GM21423 (cell line): ENCODE data around the gene LRP1-AS.

Experiments
- ATAC-seq: cut with Tn5 transposase; IDR thresholded peaks from one replicate; pipeline ENCODE4 v1.9.1; 2021; ENCODE audit warnings: mild to moderate bottlenecking, moderate library complexity; ENCODE audit not compliant: unreplicated experiment

The LRP1-AS gene

DNA sequence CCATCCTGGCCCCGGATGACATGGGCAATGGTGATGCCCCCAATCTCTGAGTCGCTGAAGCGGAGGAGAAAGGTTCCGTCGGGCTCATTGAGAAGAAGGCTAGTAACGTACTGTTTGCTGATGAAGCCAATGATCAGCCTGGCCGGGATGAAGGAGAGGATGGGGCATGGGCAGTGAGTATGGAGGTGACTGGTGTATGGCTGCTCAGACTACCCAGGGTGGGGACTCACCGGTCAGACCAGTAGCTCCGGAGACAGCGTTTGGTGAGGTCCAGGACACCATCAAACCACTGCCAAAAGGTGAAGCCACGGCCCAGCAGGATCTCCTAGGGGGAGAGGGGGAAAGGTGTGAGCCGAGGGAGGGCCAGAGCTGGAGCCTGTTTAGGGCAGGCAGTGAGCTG lies 47.7 kb downstream of the LRP1-AS start:
- ATAC-seq, result no peak

GRCh38 chr12:57099047-57099714 lies 48.2 kb downstream of the LRP1-AS start:
- no peak for ATAC-seq

DNA sequence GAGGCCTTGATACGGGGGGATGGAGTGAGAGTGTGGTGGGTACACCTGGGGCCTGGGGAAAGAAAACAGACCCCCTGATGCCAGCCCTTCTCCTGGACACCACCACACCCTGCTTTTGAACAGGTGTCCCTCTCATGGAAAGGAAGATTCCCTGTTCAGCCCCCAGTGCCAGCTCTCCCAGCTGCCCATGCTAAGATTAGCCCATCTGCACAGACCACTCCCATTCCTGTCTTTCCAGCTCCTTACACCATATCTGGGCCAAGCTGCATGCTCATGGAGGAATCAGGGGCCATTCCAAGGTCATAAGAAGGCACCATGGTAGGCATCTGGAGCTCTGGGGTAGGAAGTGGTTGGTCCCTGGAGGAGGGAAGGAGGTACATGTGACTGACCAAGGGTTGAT lies 48.9 kb downstream of the LRP1-AS start:
- ATAC-seq, result no peak

DNA sequence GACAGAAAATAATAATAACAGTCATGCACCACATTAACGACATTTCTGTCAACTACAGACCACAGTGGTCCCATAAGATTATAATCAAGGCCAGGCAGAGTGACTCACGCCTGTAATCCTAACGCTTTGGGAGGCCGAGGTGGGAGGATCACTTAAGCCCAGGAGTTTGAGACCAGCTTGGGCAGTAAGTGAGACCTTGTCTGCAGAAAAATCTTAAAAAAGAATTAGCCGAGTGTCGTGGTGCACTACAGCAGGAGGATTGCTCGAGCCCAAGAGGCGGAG lies 49.9 kb downstream of the LRP1-AS start:
- no peak for ATAC-seq

DNA sequence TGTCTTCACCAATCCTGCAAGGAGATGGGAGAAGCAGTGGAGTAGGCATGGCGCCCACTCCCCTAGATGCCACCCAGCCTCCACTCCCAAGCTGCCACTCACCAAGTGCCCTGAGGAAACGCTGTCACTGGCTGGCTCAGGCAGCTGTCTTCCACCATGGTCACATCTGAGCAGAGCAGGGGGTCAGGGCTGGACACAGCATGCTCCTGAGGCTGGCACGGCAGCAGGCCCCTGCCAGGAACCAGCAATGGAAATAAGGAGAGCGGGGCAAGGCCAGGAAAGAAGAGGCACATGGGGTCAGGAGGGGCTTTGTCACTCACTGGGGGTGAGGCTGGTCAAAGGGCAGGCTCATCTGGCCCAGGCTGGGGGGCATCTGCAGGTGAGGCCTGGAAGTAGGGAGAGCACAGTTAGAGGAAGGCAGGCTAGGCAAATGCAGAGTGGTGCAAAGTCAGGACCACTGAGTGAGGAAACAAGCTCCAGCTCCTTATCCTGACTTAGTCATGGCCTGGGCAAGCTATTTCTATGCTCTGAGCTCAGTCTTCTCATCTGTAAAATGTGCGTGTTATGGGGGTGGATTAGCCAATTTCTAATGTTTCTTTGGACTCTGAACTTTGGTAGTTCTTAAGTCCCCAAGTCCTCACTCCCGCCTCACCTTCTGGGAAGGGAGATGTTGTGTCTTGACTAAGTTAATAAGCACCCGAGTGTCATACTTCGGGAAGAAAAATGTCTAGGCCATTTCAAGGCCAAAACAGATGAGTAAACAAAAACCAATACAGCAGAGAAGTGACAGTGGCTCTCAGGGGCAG lies 50.5 kb downstream of the LRP1-AS start:
- no peak for ATAC-seq

DNA sequence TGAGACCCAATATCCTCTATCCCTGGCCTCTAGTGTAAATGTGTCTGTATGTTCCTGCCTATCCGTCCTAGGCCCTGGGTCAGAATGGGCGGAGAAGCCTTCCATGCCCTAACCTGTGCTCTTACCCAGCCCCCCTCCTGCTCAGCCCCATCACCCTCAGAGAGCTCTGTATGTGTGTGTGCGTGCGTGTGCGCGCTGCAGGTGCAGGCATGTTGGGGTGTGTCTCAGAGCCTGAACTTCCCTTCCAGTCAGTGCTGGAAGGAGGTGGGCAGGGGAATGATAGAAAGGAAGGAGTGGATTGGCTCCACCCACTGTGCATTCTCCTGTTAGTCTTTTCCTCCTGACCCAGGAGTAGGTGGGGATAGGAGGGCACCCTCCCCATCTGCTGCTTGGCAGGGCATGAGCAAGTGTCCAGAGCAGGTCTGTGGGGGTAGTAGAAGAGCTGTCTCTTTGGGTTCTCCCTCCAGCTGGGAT lies 51.3 kb downstream of the LRP1-AS start:
- no peak for ATAC-seq

- no peak for ATAC-seq
These were observed 52.0 kb downstream of the LRP1-AS start for GRCh38 chr12:57095440-57095839.
